Measurements from ENCODE around the gene DNMT3A.

The DNMT3A gene

DNA sequence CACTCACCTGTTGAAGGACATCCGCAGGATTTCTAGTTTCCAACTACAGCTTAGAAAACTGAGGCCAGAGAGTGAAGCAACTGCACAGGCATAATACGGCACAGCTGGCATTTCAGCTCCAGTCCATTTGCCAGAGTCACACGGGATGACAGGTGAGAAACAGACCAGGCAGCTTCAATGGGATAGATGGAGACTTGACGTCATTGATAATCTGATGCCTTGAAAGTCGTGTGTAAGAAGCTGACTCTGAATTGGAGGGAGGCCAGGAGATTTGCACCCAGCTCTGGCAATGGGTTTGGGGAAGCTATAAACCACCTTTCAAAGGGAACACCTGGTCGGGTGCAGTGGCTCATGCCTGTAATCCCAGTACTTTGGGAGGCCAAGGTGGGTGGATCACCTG lies 12.4 kb upstream of the DNMT3A start:
- H3K27ac ChIP-seq: no peak overlapping the region
- TF ChIP-seq, protein P1, sequence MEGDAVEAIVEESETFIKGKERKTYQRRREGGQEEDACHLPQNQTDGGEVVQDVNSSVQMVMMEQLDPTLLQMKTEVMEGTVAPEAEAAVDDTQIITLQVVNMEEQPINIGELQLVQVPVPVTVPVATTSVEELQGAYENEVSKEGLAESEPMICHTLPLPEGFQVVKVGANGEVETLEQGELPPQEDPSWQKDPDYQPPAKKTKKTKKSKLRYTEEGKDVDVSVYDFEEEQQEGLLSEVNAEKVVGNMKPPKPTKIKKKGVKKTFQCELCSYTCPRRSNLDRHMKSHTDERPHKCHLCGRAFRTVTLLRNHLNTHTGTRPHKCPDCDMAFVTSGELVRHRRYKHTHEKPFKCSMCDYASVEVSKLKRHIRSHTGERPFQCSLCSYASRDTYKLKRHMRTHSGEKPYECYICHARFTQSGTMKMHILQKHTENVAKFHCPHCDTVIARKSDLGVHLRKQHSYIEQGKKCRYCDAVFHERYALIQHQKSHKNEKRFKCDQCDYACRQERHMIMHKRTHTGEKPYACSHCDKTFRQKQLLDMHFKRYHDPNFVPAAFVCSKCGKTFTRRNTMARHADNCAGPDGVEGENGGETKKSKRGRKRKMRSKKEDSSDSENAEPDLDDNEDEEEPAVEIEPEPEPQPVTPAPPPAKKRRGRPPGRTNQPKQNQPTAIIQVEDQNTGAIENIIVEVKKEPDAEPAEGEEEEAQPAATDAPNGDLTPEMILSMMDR (conservative IDR thresholded peaks at IDR 0.05): no peak
- TF ChIP-seq ZFX (IDR thresholded peaks at IDR 0.05): no peak

- no peak overlapping the region for H3K27ac ChIP-seq
- no peak for TF ChIP-seq ZFX (IDR thresholded peaks at IDR 0.05)
- TF ChIP-seq, protein P1 (conservative IDR thresholded peaks at IDR 0.05): no peak
Measured at GRCh38 chr2:25349397-25349796, 7.7 kb upstream of the DNMT3A start.

GRCh38 chr2:25347846-25348245 lies 6.1 kb upstream of the DNMT3A start:
- H3K27ac ChIP-seq: no peak overlapping the region
- TF ChIP-seq ZFX (IDR thresholded peaks at IDR 0.05): no peak
- TF ChIP-seq, protein P1 (conservative IDR thresholded peaks at IDR 0.05): no peak

- H3K27ac ChIP-seq: no peak overlapping the region
Measured at GRCh38 chr2:25347205-25347815, 5.6 kb upstream of the DNMT3A start.

GRCh38 chr2:25343187-25343825 lies 1.6 kb upstream of the DNMT3A start:
- TF ChIP-seq, protein P1 (conservative IDR thresholded peaks at IDR 0.05): no peak
- TF ChIP-seq ZFX (IDR thresholded peaks at IDR 0.05): no peak

More at GRCh38 chr2:25347205-25347815, 5.6 kb upstream of the DNMT3A start:
- no peak for TF ChIP-seq ZFX (IDR thresholded peaks at IDR 0.05)
- TF ChIP-seq, protein P1 (conservative IDR thresholded peaks at IDR 0.05): no peak

DNA sequence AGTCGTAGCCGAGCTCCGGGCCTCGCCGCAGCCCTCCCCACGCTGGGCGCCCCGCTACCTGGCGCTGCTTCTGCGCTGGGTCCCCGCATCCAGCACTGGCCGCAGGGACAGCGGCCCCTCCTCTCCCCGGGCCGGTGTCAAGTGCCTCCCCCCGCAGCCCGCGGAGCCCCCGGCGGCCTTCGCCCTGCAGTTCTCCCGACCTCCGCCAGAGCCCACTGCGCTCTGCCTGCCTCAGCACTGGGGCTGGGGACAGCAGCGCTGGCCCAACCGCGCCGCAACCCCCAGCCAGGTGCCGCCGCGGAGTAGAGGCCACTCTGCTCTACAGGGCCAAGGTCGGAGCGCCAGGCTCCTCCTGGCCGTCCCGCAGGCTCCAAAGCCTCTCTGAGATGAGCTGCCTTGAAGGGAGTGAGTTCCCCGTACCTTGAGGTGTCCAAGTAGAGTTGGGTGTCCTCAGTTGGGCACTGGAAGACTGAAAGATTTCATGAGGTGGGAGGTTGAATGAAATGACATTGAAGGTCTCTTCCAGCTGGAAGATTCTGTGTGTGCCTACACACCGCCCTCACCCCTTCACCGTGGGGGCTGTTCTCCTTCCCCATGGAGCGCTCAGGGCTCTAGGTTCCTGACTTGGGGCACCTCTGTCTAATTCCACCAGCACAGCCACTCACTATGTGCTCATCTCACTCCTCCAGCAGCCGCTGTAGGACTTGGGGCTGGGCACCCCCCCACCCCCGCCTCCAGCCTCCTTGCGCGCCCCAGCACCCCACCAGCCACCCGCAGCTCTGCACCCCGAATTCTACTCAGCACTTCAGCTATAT lies 854 bp upstream of the DNMT3A start:
- TF ChIP-seq, protein P1 (conservative IDR thresholded peaks at IDR 0.05): peak; percentile 89
- TF ChIP-seq ZFX (IDR thresholded peaks at IDR 0.05): no peak

More at GRCh38 chr2:25343187-25343825, 1.6 kb upstream of the DNMT3A start:
- no peak overlapping the region for H3K27ac ChIP-seq

More for the DNA sequence above, 854 bp upstream of the DNMT3A start:
- H3K27ac ChIP-seq: peak overlapping the region; percentile 61

All from C4-2B (cell line).